Measurements from ENCODE around the gene PTPN12. TPM values are rescaled to one million over a fixed set of nuclear protein-coding genes. Genes with fewer than 3 reads are reported as not detected.

The PTPN12 gene
- total RNA-seq, 1 experiment from 2014 or later: 104 TPM

DNA sequence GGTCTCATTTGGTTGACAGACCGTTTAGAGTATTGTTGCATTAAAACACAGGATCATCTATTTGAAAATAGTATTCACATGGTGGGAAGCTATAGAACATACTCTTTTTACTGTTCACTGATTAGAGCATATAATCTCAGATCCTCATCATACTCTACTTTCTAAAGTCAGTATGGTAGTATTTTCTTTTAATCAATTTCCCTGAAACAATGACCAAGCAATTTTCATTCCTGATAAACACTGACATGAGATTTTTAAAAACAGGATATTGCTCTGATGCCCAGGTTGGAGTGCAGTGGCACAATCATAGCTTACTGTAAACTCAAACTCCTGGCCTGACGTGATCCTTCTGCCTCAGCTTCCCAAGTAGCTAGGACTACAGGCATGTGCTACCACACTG lies 63.9 kb downstream of the PTPN12 start:
- no peak for DNase-seq (ENCODE audit: unreplicated experiment)
- Mint-ChIP-seq H3K27ac (ENCODE audit: low read depth, unreplicated experiment) (no peak overlapping the region), H3K9me3 (ENCODE audit: unreplicated experiment) (no peaks in the 10 kb centered on the region), H3K27me3 (ENCODE audit: insufficient read depth, unreplicated experiment) (no peaks in the 10 kb centered on the region), H3K36me3 (ENCODE audit: insufficient read depth, unreplicated experiment) (peaks cover 63% of the 10 kb centered on the region), H3K4me3 (ENCODE audit: unreplicated experiment) (no peak overlapping the region), H3K4me1 (ENCODE audit: insufficient read depth, unreplicated experiment) (no peaks in the 10 kb centered on the region)
- ChIA-PET CTCF (interaction anchor here (0.6 to 1.6 kb wide), 5 partner anchors 9 to 198 kb away, joined by 3 to 5 read pairs (median 3); no protein-coding TSS in a partner anchor), POLR2A (interaction anchor here (0.6 to 1.4 kb wide), 3 partner anchors 62 to 205 kb away, joined by 3 to 6 read pairs (median 4); partner anchors contain the start of gene RSBN1L)
- TF ChIP-seq, protein P1, sequence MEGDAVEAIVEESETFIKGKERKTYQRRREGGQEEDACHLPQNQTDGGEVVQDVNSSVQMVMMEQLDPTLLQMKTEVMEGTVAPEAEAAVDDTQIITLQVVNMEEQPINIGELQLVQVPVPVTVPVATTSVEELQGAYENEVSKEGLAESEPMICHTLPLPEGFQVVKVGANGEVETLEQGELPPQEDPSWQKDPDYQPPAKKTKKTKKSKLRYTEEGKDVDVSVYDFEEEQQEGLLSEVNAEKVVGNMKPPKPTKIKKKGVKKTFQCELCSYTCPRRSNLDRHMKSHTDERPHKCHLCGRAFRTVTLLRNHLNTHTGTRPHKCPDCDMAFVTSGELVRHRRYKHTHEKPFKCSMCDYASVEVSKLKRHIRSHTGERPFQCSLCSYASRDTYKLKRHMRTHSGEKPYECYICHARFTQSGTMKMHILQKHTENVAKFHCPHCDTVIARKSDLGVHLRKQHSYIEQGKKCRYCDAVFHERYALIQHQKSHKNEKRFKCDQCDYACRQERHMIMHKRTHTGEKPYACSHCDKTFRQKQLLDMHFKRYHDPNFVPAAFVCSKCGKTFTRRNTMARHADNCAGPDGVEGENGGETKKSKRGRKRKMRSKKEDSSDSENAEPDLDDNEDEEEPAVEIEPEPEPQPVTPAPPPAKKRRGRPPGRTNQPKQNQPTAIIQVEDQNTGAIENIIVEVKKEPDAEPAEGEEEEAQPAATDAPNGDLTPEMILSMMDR (IDR thresholded peaks at IDR 0.05; ENCODE audit: unreplicated experiment): no peak
- BruUV-seq (replicated peaks): no TSS peak
- intact Hi-C loops (cut with micrococcal nuclease): no loop called here

DNA sequence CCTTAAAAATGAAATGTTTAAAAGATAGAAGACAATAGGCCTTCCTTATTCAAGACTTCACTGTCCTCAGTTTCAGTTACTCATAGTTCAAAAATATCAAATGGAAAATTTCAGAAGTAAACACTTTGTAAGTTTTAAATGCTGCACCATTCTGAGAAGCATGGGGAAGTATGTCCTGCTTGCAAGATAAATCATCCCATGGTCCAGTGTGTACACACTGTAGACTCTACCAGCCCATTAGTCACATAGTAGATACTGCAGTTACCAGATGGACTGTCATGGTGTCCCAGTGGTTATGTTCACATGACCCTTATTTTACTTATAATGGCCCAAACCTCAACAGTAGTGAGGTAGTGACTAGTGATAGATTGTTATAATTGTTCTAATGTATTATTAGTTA lies 69.5 kb downstream of the PTPN12 start:
- TF ChIP-seq, protein P1 (IDR thresholded peaks at IDR 0.05; ENCODE audit: unreplicated experiment): no peak
- Mint-ChIP-seq H3K27ac (ENCODE audit: low read depth, unreplicated experiment) (no peak overlapping the region), H3K4me1 (ENCODE audit: insufficient read depth, unreplicated experiment) (peaks cover 6% of the 10 kb centered on the region), H3K36me3 (ENCODE audit: insufficient read depth, unreplicated experiment) (peaks cover 40% of the 10 kb centered on the region), H3K27me3 (ENCODE audit: insufficient read depth, unreplicated experiment) (no peaks in the 10 kb centered on the region), H3K9me3 (ENCODE audit: unreplicated experiment) (no peaks in the 10 kb centered on the region), H3K4me3 (ENCODE audit: unreplicated experiment) (no peak overlapping the region)
- CTCF ChIA-PET: no interaction called here
- DNase-seq (ENCODE audit: unreplicated experiment): no peak
- no TSS peak for BruUV-seq (replicated peaks)
- intact Hi-C loops (cut with micrococcal nuclease): no loop called here
- POLR2A ChIA-PET: no interaction called here

DNA sequence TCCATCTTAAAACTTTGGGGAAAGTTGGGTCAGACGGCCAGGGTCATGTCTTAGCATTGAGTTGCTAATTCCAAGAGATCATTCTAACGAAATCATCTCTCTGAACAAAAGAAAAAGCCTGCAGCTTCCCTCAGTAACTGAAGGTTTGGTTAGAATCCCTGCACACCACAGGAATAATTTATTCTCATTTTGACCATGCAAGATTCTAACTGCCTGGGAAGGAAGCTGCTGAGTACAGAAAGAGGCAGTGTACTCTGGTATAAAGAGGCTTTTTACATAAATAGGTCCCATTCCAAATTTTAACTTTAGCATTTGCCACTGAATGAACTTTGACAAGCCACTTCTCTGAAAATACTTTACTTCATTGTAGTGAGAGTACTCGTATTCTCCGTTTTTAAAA lies 82.2 kb downstream of the PTPN12 start:
- CTCF ChIA-PET: interaction anchor here (0.6 to 0.9 kb wide), 2 partner anchors 15 to 179 kb away, joined by 3 read pairs; no protein-coding TSS in a partner anchor
- intact Hi-C loops (cut with micrococcal nuclease): no loop called here
- H3K27me3 Mint-ChIP-seq (ENCODE audit: insufficient read depth, unreplicated experiment): no peaks in the 10 kb centered on the region
- H3K4me3 Mint-ChIP-seq (ENCODE audit: unreplicated experiment): no peak overlapping the region
- BruUV-seq (replicated peaks): no TSS peak
- DNase-seq (ENCODE audit: unreplicated experiment): no peak
- no peak overlapping the region for H3K27ac Mint-ChIP-seq (ENCODE audit: low read depth, unreplicated experiment)
- H3K4me1 Mint-ChIP-seq (ENCODE audit: insufficient read depth, unreplicated experiment): peaks cover 12% of the 10 kb centered on the region
- TF ChIP-seq, protein P1 (IDR thresholded peaks at IDR 0.05; ENCODE audit: unreplicated experiment): no peak
- no peaks in the 10 kb centered on the region for H3K9me3 Mint-ChIP-seq (ENCODE audit: unreplicated experiment)
- POLR2A ChIA-PET: interaction anchor here (0.6 kb wide), 1 partner anchor 82 kb away, joined by 3 read pairs; the partner anchor contains the start of gene PTPN12
- peaks cover 71% of the 10 kb centered on the region for H3K36me3 Mint-ChIP-seq (ENCODE audit: insufficient read depth, unreplicated experiment)

DNA sequence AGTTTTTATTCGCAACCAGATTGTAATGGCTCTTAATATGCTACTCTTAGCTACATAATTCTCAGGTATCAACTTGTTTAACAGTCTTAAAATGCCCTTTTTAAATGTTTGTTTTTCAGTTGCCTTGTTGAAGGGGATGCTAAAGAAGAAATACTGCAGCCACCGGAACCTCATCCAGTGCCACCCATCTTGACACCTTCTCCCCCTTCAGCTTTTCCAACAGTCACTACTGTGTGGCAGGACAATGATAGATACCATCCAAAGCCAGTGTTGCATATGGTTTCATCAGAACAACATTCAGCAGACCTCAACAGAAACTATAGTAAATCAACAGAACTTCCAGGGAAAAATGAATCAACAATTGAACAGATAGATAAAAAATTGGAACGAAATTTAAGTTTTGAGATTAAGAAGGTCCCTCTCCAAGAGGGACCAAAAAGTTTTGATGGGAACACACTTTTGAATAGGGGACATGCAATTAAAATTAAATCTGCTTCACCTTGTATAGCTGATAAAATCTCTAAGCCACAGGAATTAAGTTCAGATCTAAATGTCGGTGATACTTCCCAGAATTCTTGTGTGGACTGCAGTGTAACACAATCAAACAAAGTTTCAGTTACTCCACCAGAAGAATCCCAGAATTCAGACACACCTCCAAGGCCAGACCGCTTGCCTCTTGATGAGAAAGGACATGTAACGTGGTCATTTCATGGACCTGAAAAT lies 89.7 kb downstream of the PTPN12 start:
- TF ChIP-seq, protein P1 (IDR thresholded peaks at IDR 0.05; ENCODE audit: unreplicated experiment): no peak
- BruUV-seq (replicated peaks): TSS peak; percentile 86
- DNase-seq (ENCODE audit: unreplicated experiment): no peak
- peak overlapping the region; percentile 47 for H3K27ac Mint-ChIP-seq (ENCODE audit: low read depth, unreplicated experiment)
- no peak overlapping the region for H3K4me3 Mint-ChIP-seq (ENCODE audit: unreplicated experiment)
- no peaks in the 10 kb centered on the region for H3K9me3 Mint-ChIP-seq (ENCODE audit: unreplicated experiment)
- intact Hi-C loops (cut with micrococcal nuclease): no loop called here
- no peaks in the 10 kb centered on the region for H3K27me3 Mint-ChIP-seq (ENCODE audit: insufficient read depth, unreplicated experiment)
- ChIA-PET POLR2A (no interaction called here), CTCF (interaction anchor here (1.1 to 1.5 kb wide), 2 partner anchors 13 to 187 kb away, joined by 4 to 5 read pairs; no protein-coding TSS in a partner anchor)
- H3K36me3 Mint-ChIP-seq (ENCODE audit: insufficient read depth, unreplicated experiment): peaks cover 87% of the 10 kb centered on the region
- no peaks in the 10 kb centered on the region for H3K4me1 Mint-ChIP-seq (ENCODE audit: insufficient read depth, unreplicated experiment)
